ENCODE results near the gene WDPCP.
"Not testable (repeated sequence)": the region's sequence is repeated elsewhere in the genome, so short reads cannot be mapped to it uniquely, and the experiment has no call there.

WDPCP gene

GRCh38 chr2:63124218-63124617, 464.1 kb downstream of the WDPCP start:
- no peak for DNase-seq (ENCODE audit: low read depth in 1 of 2, low spot score in 1 of 2)

- DNase-seq (ENCODE audit: low read depth in 1 of 2, low spot score in 1 of 2), result no peak
These were observed 465.4 kb downstream of the WDPCP start for GRCh38 chr2:63122921-63123320.

- no peak for DNase-seq (ENCODE audit: low read depth in 1 of 2, low spot score in 1 of 2)
These were observed 467.0 kb downstream of the WDPCP start for GRCh38 chr2:63121055-63121834.

GRCh38 chr2:63118821-63119220, 469.5 kb downstream of the WDPCP start:
- DNase-seq (ENCODE audit: low read depth in 1 of 2, low spot score in 1 of 2), result no peak

GRCh38 chr2:63104482-63104881, 483.8 kb downstream of the WDPCP start:
- no peak for DNase-seq (ENCODE audit: low read depth in 1 of 2, low spot score in 1 of 2)

- no peak for DNase-seq (ENCODE audit: low read depth in 1 of 2, low spot score in 1 of 2)
These were observed 486.3 kb downstream of the WDPCP start for GRCh38 chr2:63101954-63102353.

GRCh38 chr2:63099032-63099431, 489.2 kb downstream of the WDPCP start:
- DNase-seq (ENCODE audit: low read depth in 1 of 2, low spot score in 1 of 2), result no peak

- DNase-seq (ENCODE audit: low read depth in 1 of 2, low spot score in 1 of 2), result no peak
These were observed 491.8 kb downstream of the WDPCP start for GRCh38 chr2:63096491-63096890.

GRCh38 chr2:63093502-63093901, 494.8 kb downstream of the WDPCP start:
- DNase-seq (ENCODE audit: low read depth in 1 of 2, low spot score in 1 of 2), result no peak

- DNase-seq (ENCODE audit: low read depth in 1 of 2, low spot score in 1 of 2), result no peak
These were observed 495.4 kb downstream of the WDPCP start for GRCh38 chr2:63092857-63093256.

GRCh38 chr2:63092401-63092800, 495.9 kb downstream of the WDPCP start:
- no peak for DNase-seq (ENCODE audit: low read depth in 1 of 2, low spot score in 1 of 2)

- no peak for DNase-seq (ENCODE audit: low read depth in 1 of 2, low spot score in 1 of 2)
These were observed 501.6 kb downstream of the WDPCP start for GRCh38 chr2:63086687-63087086.

- DNase-seq (ENCODE audit: low read depth in 1 of 2, low spot score in 1 of 2), result no peak
These were observed 506.9 kb downstream of the WDPCP start for GRCh38 chr2:63081404-63081803.

- DNase-seq (ENCODE audit: low read depth in 1 of 2, low spot score in 1 of 2), result no peak
These were observed 509.2 kb downstream of the WDPCP start for GRCh38 chr2:63078852-63079606.

GRCh38 chr2:63074399-63074798, 513.9 kb downstream of the WDPCP start:
- DNase-seq (ENCODE audit: low read depth in 1 of 2, low spot score in 1 of 2), result not testable (repeated sequence)

GRCh38 chr2:63073994-63074393, 514.3 kb downstream of the WDPCP start:
- DNase-seq (ENCODE audit: low read depth in 1 of 2, low spot score in 1 of 2), result no peak

GRCh38 chr2:63071664-63072063, 516.6 kb downstream of the WDPCP start:
- no peak for DNase-seq (ENCODE audit: low read depth in 1 of 2, low spot score in 1 of 2)

Data from stimulated activated CD4-positive, alpha-beta T cell treated with anti-CD3 and anti-CD28 coated beads, Interleukin-15, amount 100 ng/mL, for 1 hour (primary cell).